Measurements from ENCODE around the gene DACH1. TPM values are rescaled to one million over a fixed set of nuclear protein-coding genes. Genes with fewer than 3 reads are reported as not detected.

The DACH1 gene
- total and polyA plus RNA-seq, 2 of the 8 experiments (the other 6 are each of a cell fraction or from before 2014, with no cell fraction given), result 0.12 to 0.67 TPM

DNA sequence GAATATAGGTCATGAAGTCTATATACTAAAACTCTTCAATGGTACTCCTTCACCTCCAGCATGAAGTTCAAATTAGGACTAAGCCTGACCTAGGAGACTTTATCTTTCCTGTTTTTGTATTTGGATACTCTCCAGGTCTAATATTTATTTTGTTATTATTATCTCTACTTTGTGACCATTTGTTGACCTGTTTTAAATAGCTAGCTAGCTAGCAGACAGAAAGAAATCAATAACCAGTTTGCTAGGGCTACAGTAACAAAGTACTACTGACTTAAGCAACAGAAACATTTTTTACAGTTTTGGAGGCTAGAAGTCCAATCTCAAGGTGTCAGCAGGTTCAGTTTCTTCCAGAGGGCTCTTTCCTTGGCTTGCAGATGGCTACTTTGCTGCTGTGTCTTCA lies 15.1 kb upstream of the DACH1 start:
- H3K14ac ChIP-seq (ENCODE audit: insufficient read length), result no peak overlapping the region
- 0 out of 4 replicates have a peak, but pooled peaks cover 0 to 2% of the 10 kb centered on the region in 2 experiments for H3K9me3 ChIP-seq (ENCODE audit: insufficient read depth in 2 of 2, low read depth in 1 of 2, low read length in 1 of 2)
- no peak overlapping the region for H3K4me3 ChIP-seq (ENCODE audit: extremely low read depth in 1 of 4, insufficient read depth in 2 of 4, low read depth in 3 of 4, low read length in 4 of 4)
- H2BK12ac ChIP-seq (ENCODE audit: low read depth, low read length), result no peak overlapping the region
- H3K79me2 ChIP-seq (ENCODE audit: control insufficient read depth in 1 of 2, insufficient read depth in 2 of 2, low read length in 2 of 2), result no peaks in the 10 kb centered on the region
- H4K5ac ChIP-seq (ENCODE audit: insufficient read length, low read depth, low read length), result no peak overlapping the region
- H4K20me1 ChIP-seq (replicated peaks in 1 of 2; ENCODE audit: control insufficient read depth in 1 of 2, insufficient read depth in 2 of 2, low read length in 2 of 2), result no peaks in the 10 kb centered on the region
- no peak overlapping the region for H2AFZ ChIP-seq (ENCODE audit: low read length)
- FAIRE-seq, result no peak
- no peak overlapping the region for H4K8ac ChIP-seq (ENCODE audit: extremely low read depth, insufficient read depth, low read length)
- no peak overlapping the region for H3K4me2 ChIP-seq (ENCODE audit: insufficient read depth in 1 of 2, low read depth in 2 of 2, low read length in 2 of 2)
- CTCF ChIA-PET (ENCODE audit: partially characterized antibody), result interaction anchor here (0.5 kb wide), 1 partner anchor 526 kb away, joined by 3 read pairs; no protein-coding TSS in a partner anchor
- H3K56ac ChIP-seq (replicated peaks; ENCODE audit: insufficient read length, low read depth, low read length), result no peak overlapping the region
- no peak overlapping the region for H2BK5ac ChIP-seq (ENCODE audit: low read depth, low read length)
- no peak overlapping the region for H3K4ac ChIP-seq (replicated peaks; ENCODE audit: insufficient read length, low read depth, low read length)
- no peaks in the 10 kb centered on the region for H3K79me1 ChIP-seq (ENCODE audit: low read depth, low read length)
- no peak overlapping the region for H3K27ac ChIP-seq (ENCODE audit: low read depth, low read length)
- H2BK120ac ChIP-seq (replicated peaks; ENCODE audit: low read depth, low read length), result no peak overlapping the region
- no peak overlapping the region for H4K91ac ChIP-seq (replicated peaks; ENCODE audit: insufficient read length, low read length)
- H3K23me2 ChIP-seq (ENCODE audit: low read depth, low read length), result no peaks in the 10 kb centered on the region
- no peak overlapping the region for H2AK5ac ChIP-seq (ENCODE audit: low read depth, low read length)
- peaks cover 0 to 8% (median 7%) of the 10 kb centered on the region in 4 experiments; a peak in 3 of 7 replicates for H3K4me1 ChIP-seq (replicated peaks in 1 of 4; ENCODE audit: control insufficient read depth in 3 of 4, insufficient read depth in 4 of 4, low read length in 3 of 4)
- H3K36me3 ChIP-seq (ENCODE audit: control insufficient read depth in 2 of 4, insufficient read depth in 4 of 4, low read length in 3 of 4), result no peaks in the 10 kb centered on the region
- no peak overlapping the region for H3K23ac ChIP-seq (ENCODE audit: insufficient read length)
- POLR2A ChIA-PET (ENCODE audit: partially characterized antibody), result interaction anchor here (1.0 kb wide), 1 partner anchor 45 kb away, joined by 3 read pairs; no protein-coding TSS in a partner anchor
- no peaks in the 10 kb centered on the region for H3K27me3 ChIP-seq (replicated peaks in 1 of 4; ENCODE audit: control insufficient read depth in 3 of 4, extremely low read depth in 1 of 4, insufficient read depth in 3 of 4, low read length in 3 of 4)
- H3K18ac ChIP-seq (ENCODE audit: extremely low read depth, low read length), result no peak overlapping the region
- H2BK15ac ChIP-seq (ENCODE audit: low read length), result no peak overlapping the region
- no peak overlapping the region for H3K9ac ChIP-seq (replicated peaks in 1 of 4; ENCODE audit: extremely low read depth in 1 of 4, low read depth in 3 of 4, low read length in 3 of 4)
- no peak for DNase-seq (ENCODE audit: low read depth in 1 of 2, low spot score in 2 of 2)
- no peak overlapping the region for H2BK20ac ChIP-seq (ENCODE audit: low read length)
- TF ChIP-seq FOSL1 (IDR thresholded peaks at IDR 0.05; ENCODE audit: insufficient read depth, low read depth, low read length) (no peak), USF2 (IDR thresholded peaks at IDR 0.05; ENCODE audit: low read length) (no peak), CREB1 (IDR thresholded peaks at IDR 0.05) (no peak), YY1 (IDR thresholded peaks at IDR 0.05; ENCODE audit: low read depth, low read length) (no peak), SP2 (IDR thresholded peaks at IDR 0.05; ENCODE audit: low read length) (no peak), SIRT6 (IDR thresholded peaks at IDR 0.05; ENCODE audit: low read length) (no peak), RNF2 (IDR thresholded peaks at IDR 0.05; ENCODE audit: borderline replicate concordance, low read depth, low read length, missing control alignments, poor library complexity, severe bottlenecking) (no peak), SUZ12 (IDR thresholded peaks at IDR 0.05; ENCODE audit: low read length) (no peak), HDAC2 (IDR thresholded peaks at IDR 0.05; ENCODE audit: borderline replicate concordance in 1 of 2, low read depth in 2 of 2, low read length in 2 of 2) (no peak), RBBP5 (IDR thresholded peaks at IDR 0.05; ENCODE audit: borderline replicate concordance, low read depth, low read length) (no peak), JUN (IDR thresholded peaks at IDR 0.05; ENCODE audit: low read depth, low read length) (no peak), PHF8 (conservative IDR thresholded peaks at IDR 0.05; ENCODE audit: low read depth, low read length) (no peak), ZNF274 (IDR thresholded peaks at IDR 0.05; ENCODE audit: borderline replicate concordance, extremely low read depth, low read length) (no peak), RXRA (IDR thresholded peaks at IDR 0.05; ENCODE audit: insufficient read depth, low read depth, low read length) (no peak)

Measured in H1 (cell line).